Adipocyte (in vitro differentiated cells): ENCODE data around the gene FBXW5.

Experiments used
- DNase-seq: peaks from one replicate; pipeline ENCODE4 v3.0.0-alpha.2; 2015; ENCODE audit warnings: low read depth
- H3K27me3 ChIP-seq: replicated peaks from 2 replicates; pipeline ENCODE4 v1.7.0; 2013; ENCODE audit warnings: mild to moderate bottlenecking, low read length, moderate library complexity; ENCODE audit not compliant: control insufficient read depth, insufficient read depth
- H3K36me3 ChIP-seq: 2 replicates; pipeline ENCODE4 v1.7.0; 2013; ENCODE audit warnings: low read length, mild to moderate bottlenecking, moderate library complexity; ENCODE audit not compliant: control insufficient read depth, insufficient read depth, severe bottlenecking
- H3K4me1 ChIP-seq: 2 replicates; pipeline ENCODE4 v1.7.0; 2013; ENCODE audit warnings: mild to moderate bottlenecking, low read length, moderate library complexity; ENCODE audit not compliant: control insufficient read depth, insufficient read depth
- H3K4me3 ChIP-seq: 2 replicates; pipeline ENCODE4 v1.7.0; 2013; ENCODE audit warnings: mild to moderate bottlenecking, low read length, moderate library complexity
- H3K9ac ChIP-seq: 2 replicates; pipeline ENCODE4 v1.7.0; 2013; ENCODE audit warnings: mild to moderate bottlenecking, low read length, moderate library complexity
- H3K9me3 ChIP-seq: 2 replicates; pipeline ENCODE4 v1.7.0; 2013; ENCODE audit warnings: mild to moderate bottlenecking, low read length, moderate library complexity; ENCODE audit not compliant: control insufficient read depth

The FBXW5 gene

GRCh38 chr9:136944519-136945332 is at the start of gene FBXW5, which contains the start of gene C8G:
TSS of gene FBXW5 (minus strand) at chr9:136944738. CDS start at chr9:136944083, 655 bp downstream.
TSS of gene C8G (plus strand) at chr9:136945243. CDS start at chr9:136945321, 78 bp downstream.
- Histone ChIP-seq H3K4me3 (peak within 1 kb of the TSS; percentile 92), H3K9ac (peak within 1 kb of the TSS; percentile 97), H3K9me3 (no peaks in the 10 kb centered on the region), H3K4me1 (peaks cover 8% of the 10 kb centered on the region), H3K27me3 (no peaks in the 10 kb centered on the region), H3K36me3 (peaks cover 30% of the 10 kb centered on the region)
- peak; percentile 99 for DNase-seq

- Histone ChIP-seq H3K27me3 (no peaks in the 10 kb centered on the region), H3K36me3 (no peaks in the 10 kb centered on the region), H3K9ac (peak overlapping the region; percentile 84), H3K4me3 (peak overlapping the region; percentile 88), H3K4me1 (peaks cover 18% of the 10 kb centered on the region), H3K9me3 (no peaks in the 10 kb centered on the region)
- no peak for DNase-seq
Observed at GRCh38 chr9:136992819-136993369, 48.4 kb upstream of the FBXW5 start.

DNA sequence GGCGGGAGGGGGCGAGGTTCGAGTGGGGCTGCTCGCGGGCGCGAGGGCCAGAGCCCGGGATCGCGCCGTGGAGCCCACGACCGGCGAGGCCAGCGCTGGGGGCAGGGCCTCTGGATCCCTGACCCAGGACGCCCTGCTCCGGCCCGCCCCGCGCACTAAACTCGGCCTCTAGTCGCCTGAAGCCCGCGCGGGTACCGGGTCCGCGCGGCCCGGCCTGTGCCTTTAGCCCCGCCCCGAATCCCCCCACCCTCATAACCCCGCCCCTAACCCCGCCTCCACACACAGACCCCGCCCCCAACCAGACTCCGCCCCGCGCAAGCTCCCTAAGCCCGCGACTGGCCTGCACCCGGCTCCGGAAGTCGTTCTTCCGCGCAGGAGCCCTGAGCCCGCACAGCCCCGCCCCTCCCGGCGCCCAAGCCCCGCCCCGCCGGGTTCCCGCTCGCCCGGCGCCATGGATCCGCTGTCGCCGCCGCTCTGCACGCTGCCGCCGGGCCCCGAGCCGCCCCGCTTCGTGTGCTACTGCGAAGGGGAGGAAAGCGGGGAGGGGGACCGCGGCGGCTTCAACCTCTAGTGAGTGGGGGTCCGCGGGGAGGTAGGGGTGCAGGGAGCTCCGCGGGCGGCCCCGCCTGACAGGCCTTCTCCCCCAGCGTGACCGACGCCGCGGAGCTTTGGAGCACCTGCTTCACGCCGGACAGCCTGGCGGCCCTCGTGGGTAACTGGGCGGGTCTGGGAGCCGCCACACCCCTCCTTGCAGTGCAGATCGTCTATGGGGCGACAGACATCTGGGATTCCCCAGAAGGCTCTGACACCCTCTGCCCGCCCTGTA is 47.7 kb upstream of the FBXW5 start, which contains the start of gene PAXX:
TSS of gene PAXX (plus strand) at position 430 of the 826 bp plus-strand sequence. CDS start at position 452, 22 bp downstream.
- Histone ChIP-seq H3K36me3 (no peaks in the 10 kb centered on the region), H3K4me3 (peak within 1 kb of the TSS; percentile 88), H3K9me3 (no peaks in the 10 kb centered on the region), H3K27me3 (no peaks in the 10 kb centered on the region), H3K9ac (peak within 1 kb of the TSS; percentile 84), H3K4me1 (peaks cover 18% of the 10 kb centered on the region)
- DNase-seq: peak; percentile 97

DNA sequence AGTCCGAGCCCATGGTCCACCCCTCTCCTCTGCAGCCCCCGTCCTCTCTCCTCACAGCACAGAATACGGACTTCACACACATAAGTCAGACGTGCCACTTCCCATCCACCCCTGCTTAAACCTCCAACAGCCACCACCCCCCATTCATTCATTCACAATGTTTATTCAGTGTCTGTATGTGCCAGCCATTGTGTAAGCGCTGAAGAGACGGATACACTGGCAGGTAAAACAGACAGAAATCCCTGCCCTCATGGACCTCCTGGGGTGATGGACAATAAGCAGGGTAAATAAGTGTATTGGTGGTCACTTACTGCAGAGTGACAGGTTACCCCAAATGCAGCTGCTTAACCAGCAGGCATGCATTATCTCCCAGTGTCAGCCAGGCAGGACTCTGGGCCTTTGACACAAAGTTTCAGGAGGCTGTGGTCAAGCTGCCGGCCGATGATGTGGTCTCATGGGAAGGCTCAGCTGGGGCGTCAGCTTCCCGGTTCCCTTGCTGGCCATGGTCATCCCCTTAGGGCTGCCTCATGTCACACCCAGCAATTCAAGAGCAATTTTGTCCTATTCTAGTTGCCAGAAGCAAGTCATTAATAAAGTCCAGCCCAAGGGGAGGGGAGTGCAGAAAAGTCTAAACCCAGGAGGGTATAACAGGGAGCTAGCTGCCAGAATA is 45.8 kb upstream of the FBXW5 start:
- Histone ChIP-seq H3K9me3 (no peaks in the 10 kb centered on the region), H3K27me3 (peaks cover 4% of the 10 kb centered on the region), H3K4me1 (peaks cover 10% of the 10 kb centered on the region), H3K4me3 (no peak overlapping the region), H3K9ac (no peak overlapping the region), H3K36me3 (no peaks in the 10 kb centered on the region)
- DNase-seq: no peak

- H3K36me3 ChIP-seq: no peaks in the 10 kb centered on the region
- H3K9me3 ChIP-seq: no peaks in the 10 kb centered on the region
- H3K4me3 ChIP-seq: no peak overlapping the region
- DNase-seq: no peak
- no peak overlapping the region for H3K9ac ChIP-seq
- peaks cover 10% of the 10 kb centered on the region for H3K4me1 ChIP-seq
- peaks cover 7% of the 10 kb centered on the region for H3K27me3 ChIP-seq
Observed at GRCh38 chr9:136988872-136989271, 44.3 kb upstream of the FBXW5 start.

DNA sequence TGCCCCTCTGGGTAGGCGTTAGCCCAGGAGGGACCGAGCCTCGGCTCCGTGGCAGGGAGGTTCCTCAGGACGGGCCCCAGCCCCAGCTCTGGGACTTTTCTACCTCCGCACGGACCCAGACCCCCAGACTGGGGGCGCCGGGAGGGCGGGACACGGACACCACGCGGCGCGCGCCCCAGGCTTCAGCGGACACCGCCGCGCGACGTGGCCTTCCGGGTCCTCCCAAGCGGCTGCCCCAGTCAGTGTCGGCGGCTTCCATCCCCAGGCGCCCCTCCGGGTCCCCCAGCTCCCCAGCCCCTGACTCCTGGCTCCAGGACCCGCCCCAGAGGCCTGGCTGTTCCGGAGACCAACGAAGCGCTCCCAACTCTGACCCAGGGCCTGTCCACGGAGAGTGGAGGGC is 41.3 kb upstream of the FBXW5 start:
- Histone ChIP-seq H3K9ac (no peak overlapping the region), H3K4me1 (no peaks in the 10 kb centered on the region), H3K9me3 (no peaks in the 10 kb centered on the region), H3K36me3 (no peaks in the 10 kb centered on the region), H3K27me3 (peaks cover 12% of the 10 kb centered on the region), H3K4me3 (no peak overlapping the region)
- no peak for DNase-seq

GRCh38 chr9:136985027-136985602 is 40.6 kb upstream of the FBXW5 start:
- H3K9ac ChIP-seq: no peak overlapping the region
- H3K4me3 ChIP-seq: no peak overlapping the region
- H3K27me3 ChIP-seq: peaks cover 12% of the 10 kb centered on the region
- H3K36me3 ChIP-seq: no peaks in the 10 kb centered on the region
- no peak for DNase-seq
- no peaks in the 10 kb centered on the region for H3K4me1 ChIP-seq
- no peaks in the 10 kb centered on the region for H3K9me3 ChIP-seq

DNA sequence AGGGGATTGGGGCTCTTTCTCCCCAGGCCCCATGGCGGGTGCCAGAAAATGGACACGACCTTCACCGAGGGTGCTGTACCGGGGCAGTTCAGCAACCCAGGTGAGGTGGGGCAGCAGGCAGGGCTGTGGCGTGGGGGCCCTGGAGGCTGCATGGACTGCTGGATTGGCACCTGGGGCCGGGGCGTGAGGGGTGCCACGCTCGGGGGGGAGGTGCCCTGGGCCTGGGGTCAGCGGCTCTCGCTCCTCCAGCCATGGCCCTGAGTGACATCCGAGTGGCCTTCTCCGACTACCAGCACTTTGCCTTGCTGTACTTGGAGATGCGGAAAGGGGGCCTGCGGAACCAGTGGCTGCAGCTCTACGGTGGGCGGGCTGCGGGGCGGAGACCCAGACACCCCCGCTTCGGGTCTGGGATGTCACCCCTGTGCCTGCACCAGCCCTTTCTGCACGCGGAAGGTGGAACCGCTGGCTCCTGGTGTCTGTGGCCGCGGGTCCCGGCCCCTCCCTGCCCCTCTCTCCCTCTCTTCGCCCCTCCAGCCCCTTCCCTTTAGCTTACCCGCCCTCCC is 40.0 kb upstream of the FBXW5 start:
- H3K4me3 ChIP-seq: no peak overlapping the region

GRCh38 chr9:136983656-136984314 is 39.2 kb upstream of the FBXW5 start:
- no peaks in the 10 kb centered on the region for H3K4me1 ChIP-seq
- H3K27me3 ChIP-seq: peaks cover 12% of the 10 kb centered on the region
- DNase-seq: no peak
- H3K9me3 ChIP-seq: no peaks in the 10 kb centered on the region
- H3K9ac ChIP-seq: no peak overlapping the region
- no peaks in the 10 kb centered on the region for H3K36me3 ChIP-seq
- H3K4me3 ChIP-seq: no peak overlapping the region

More for the DNA sequence above, 40.0 kb upstream of the FBXW5 start:
- H3K9ac ChIP-seq: no peak overlapping the region
- H3K9me3 ChIP-seq: no peaks in the 10 kb centered on the region
- peaks cover 12% of the 10 kb centered on the region for H3K27me3 ChIP-seq
- no peaks in the 10 kb centered on the region for H3K36me3 ChIP-seq
- no peaks in the 10 kb centered on the region for H3K4me1 ChIP-seq
- no peak for DNase-seq

DNA sequence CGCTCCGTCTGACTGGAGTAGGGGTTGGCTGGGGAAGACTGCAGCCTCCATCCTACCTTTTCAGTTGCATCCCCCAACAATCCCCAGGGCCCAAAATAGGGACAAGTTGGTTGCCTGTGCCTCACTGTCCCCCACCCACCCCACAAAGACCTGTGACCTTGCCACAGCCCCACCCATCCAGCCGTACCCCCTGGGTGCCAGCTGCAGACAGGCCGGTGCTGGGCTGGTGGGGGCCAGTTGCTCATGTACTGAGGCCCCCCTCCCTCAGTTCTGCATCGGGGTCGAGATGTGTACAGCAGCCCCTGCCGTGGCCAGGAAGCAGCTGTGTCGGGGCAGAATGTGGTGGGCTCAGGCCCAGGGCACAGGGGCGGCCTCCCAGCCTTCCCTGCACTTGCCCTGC is 38.6 kb upstream of the FBXW5 start:
- no peaks in the 10 kb centered on the region for H3K9me3 ChIP-seq
- no peaks in the 10 kb centered on the region for H3K36me3 ChIP-seq
- H3K4me1 ChIP-seq: no peaks in the 10 kb centered on the region
- no peak overlapping the region for H3K4me3 ChIP-seq
- DNase-seq: no peak
- no peak overlapping the region for H3K9ac ChIP-seq
- peaks cover 12% of the 10 kb centered on the region for H3K27me3 ChIP-seq
